Esophagus muscularis mucosa (tissue), 3 donors: Measurements from ENCODE around the gene RMDN2.

Source experiments
- POLR2AphosphoS5 ChIP-seq, 2 donors: sonication (generic); formaldehyde crosslinking; IDR thresholded peaks; one replicate each; pipeline ENCODE4 v1.6.1; 2017; ENCODE audit warnings: antibody characterized with exemption in 2 of 2
- TF ChIP-seq, protein P1 (sequence below), 3 experiments: fragments of 200-600 bp in 2 of 3; fragments of 450-650 bp in 1 of 3; sonication (generic) in 2 of 3; IDR thresholded peaks; one replicate each; pipeline ENCODE4 v1.5.1; 2017 to 2019; ENCODE audit warnings: antibody characterized with exemption in 3 of 3, mild to moderate bottlenecking in 2 of 3, moderate library complexity in 1 of 3

GRCh38 chr2:37987098-37987775 lies 62.1 kb downstream of the RMDN2 start:
- TF ChIP-seq, protein P1, sequence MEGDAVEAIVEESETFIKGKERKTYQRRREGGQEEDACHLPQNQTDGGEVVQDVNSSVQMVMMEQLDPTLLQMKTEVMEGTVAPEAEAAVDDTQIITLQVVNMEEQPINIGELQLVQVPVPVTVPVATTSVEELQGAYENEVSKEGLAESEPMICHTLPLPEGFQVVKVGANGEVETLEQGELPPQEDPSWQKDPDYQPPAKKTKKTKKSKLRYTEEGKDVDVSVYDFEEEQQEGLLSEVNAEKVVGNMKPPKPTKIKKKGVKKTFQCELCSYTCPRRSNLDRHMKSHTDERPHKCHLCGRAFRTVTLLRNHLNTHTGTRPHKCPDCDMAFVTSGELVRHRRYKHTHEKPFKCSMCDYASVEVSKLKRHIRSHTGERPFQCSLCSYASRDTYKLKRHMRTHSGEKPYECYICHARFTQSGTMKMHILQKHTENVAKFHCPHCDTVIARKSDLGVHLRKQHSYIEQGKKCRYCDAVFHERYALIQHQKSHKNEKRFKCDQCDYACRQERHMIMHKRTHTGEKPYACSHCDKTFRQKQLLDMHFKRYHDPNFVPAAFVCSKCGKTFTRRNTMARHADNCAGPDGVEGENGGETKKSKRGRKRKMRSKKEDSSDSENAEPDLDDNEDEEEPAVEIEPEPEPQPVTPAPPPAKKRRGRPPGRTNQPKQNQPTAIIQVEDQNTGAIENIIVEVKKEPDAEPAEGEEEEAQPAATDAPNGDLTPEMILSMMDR (IDR thresholded peaks at IDR 0.05): no peak
- TF ChIP-seq POLR2AphosphoS5 (IDR thresholded peaks at IDR 0.05): no peak
